Left ventricle myocardium inferior (tissue), 1 donor: Measurements from ENCODE around the gene IL24. TPM values are rescaled to one million over a fixed set of nuclear protein-coding genes. Genes with fewer than 3 reads are reported as not detected.

Source experiments
- DNase-seq: peaks from one replicate; pipeline ENCODE4 v3.0.0-alpha.2; 2020
- H3K27ac ChIP-seq: fragments of 200-600 bp; replicated peaks from 2 replicates; pipeline ENCODE4 v1.8.0; 2021
- H3K27me3 ChIP-seq: fragments of 200-600 bp; 2 replicates; pipeline ENCODE4 v1.8.0; 2021; ENCODE audit warnings: low read depth
- H3K36me3 ChIP-seq: fragments of 200-600 bp; 2 replicates; pipeline ENCODE4 v1.8.0; 2021
- H3K4me1 ChIP-seq: fragments of 200-600 bp; 2 replicates; pipeline ENCODE4 v1.8.0; 2021
- H3K4me3 ChIP-seq: fragments of 200-600 bp; 2 replicates; pipeline ENCODE4 v1.8.0; 2021; ENCODE audit warnings: mild to moderate bottlenecking, moderate library complexity
- H3K9me3 ChIP-seq: fragments of 200-600 bp; replicated peaks from 2 replicates; pipeline ENCODE4 v1.8.0; 2021
- intact Hi-C: fragments of 100-400 bp; cut with micrococcal nuclease; formaldehyde crosslinking; loops from one replicate; pipeline ENCODE4 v1.11.0; 2022
- total RNA-seq: library from RNA; stranded (reverse); fragmentation: NEBNext Ultra II Directional; extraction: Animal tissue kit (Norgen Biotek cat#: 25700); gene quantifications from one replicate; pipeline ENCODE4 v1.2.1, GENCODE V29; 2021
- TF ChIP-seq, protein P1 (sequence below): fragments of 200-600 bp; IDR thresholded peaks from 2 replicates; pipeline ENCODE4 v1.8.0; 2021; ENCODE audit warnings: antibody characterized with exemption, mild to moderate bottlenecking, borderline replicate concordance
- donor health status: DM: no; HTN: yes; CAD: no; lungs with severe emphysema.

Gene IL24
- total RNA-seq, 1 donor from 2014 or later = not detected

- TF ChIP-seq, protein P1, sequence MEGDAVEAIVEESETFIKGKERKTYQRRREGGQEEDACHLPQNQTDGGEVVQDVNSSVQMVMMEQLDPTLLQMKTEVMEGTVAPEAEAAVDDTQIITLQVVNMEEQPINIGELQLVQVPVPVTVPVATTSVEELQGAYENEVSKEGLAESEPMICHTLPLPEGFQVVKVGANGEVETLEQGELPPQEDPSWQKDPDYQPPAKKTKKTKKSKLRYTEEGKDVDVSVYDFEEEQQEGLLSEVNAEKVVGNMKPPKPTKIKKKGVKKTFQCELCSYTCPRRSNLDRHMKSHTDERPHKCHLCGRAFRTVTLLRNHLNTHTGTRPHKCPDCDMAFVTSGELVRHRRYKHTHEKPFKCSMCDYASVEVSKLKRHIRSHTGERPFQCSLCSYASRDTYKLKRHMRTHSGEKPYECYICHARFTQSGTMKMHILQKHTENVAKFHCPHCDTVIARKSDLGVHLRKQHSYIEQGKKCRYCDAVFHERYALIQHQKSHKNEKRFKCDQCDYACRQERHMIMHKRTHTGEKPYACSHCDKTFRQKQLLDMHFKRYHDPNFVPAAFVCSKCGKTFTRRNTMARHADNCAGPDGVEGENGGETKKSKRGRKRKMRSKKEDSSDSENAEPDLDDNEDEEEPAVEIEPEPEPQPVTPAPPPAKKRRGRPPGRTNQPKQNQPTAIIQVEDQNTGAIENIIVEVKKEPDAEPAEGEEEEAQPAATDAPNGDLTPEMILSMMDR = no peak
- intact Hi-C loops = no loop called here
- peaks cover 5% of the 10 kb centered on the region for H3K27me3 ChIP-seq
- peaks cover 6% of the 10 kb centered on the region for H3K4me1 ChIP-seq
- no peak overlapping the region for H3K27ac ChIP-seq
- no peaks in the 10 kb centered on the region for H3K36me3 ChIP-seq
- H3K9me3 ChIP-seq = no peaks in the 10 kb centered on the region
- H3K4me3 ChIP-seq = no peak overlapping the region
- DNase-seq = no peak
Observed at GRCh38 chr1:206868264-206868663, 29.0 kb upstream of the IL24 start.

DNA sequence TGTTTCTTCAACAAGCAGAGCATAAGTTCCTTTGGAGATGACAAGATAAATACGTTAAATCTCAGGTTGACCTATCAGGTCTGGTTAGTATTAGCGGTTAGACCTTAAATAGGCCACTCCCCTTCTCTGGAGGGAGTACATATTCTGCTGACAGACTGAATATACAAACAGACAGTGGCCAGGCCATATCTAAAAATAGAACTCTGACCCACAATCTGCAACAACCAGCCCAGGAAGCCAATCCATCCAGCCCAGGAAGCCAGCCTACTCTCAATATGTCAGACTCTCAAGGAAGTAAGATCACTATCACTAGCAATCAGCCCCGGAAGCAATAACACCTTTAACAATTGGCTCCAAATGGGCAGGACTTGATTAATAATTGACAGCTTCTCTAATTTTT, 25.1 kb upstream of the IL24 start:
- H3K9me3 ChIP-seq = peaks cover 12% of the 10 kb centered on the region
- H3K27ac ChIP-seq = peak overlapping the region; percentile 40
- no peak for DNase-seq
- TF ChIP-seq, protein P1 = no peak
- intact Hi-C loops = no loop called here
- no peaks in the 10 kb centered on the region for H3K36me3 ChIP-seq
- H3K27me3 ChIP-seq = peaks cover 3% of the 10 kb centered on the region
- H3K4me1 ChIP-seq = peaks cover 6% of the 10 kb centered on the region
- H3K4me3 ChIP-seq = no peak overlapping the region

DNA sequence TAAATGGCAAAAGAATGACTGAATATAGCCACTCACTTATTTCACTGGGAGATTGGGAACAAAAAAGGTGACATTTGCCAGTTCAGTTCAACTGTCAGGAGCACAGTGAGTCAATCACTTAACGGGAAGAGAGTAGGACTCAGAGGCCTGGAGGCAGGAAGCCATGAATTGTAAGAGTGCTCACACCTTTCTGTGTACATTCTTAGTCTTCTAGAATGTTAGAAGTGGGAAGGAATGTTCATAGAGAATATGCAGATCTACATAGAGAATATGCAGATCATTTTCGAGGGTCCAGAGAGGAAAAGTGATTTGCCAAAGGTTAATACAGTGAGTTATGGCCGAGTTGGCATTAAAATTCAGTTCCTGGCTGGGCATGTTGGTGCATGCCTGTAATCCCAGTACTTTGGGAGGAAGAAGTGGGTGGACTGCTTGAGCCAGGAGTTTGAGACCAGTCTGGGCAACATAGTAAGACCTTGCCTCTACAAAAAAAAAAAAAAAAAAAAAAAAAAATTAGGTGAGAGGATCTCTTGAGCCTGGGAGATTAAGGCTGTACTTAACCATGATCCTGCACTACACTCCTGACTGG, 23.5 kb upstream of the IL24 start:
- no peak overlapping the region for H3K27ac ChIP-seq
- no peaks in the 10 kb centered on the region for H3K27me3 ChIP-seq
- peaks cover 26% of the 10 kb centered on the region for H3K9me3 ChIP-seq
- no peaks in the 10 kb centered on the region for H3K36me3 ChIP-seq
- H3K4me3 ChIP-seq = no peak overlapping the region
- TF ChIP-seq, protein P1 = no peak
- peaks cover 6% of the 10 kb centered on the region for H3K4me1 ChIP-seq
- intact Hi-C loops = no loop called here
- no peak for DNase-seq

DNA sequence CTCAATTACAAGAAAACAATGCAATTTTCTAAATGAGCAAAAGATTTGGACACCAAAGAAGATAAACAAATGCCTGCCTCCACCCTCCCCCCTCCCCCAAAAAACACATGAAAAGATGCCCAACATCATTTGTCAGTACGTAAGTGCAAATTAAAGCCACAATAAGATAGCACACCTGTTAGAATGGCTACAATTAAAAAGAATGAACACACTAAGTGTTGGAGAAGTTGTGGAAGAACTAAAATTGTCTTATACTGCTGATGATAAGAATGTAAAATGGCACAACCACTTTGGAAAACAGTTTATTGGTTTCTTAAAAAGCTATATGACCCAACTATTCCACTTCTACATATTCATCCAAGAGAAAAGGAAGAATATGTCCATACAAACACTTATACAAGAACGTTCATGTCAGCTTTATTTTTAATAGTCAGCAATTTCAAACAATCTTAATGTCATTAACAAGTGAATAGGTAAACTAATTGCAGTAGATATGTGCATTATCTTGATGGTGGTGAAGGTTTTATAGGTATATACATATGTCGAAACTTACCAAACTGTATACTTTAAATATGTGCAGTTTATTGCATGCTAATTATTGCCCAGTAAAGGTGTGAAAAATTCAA, 21.4 kb upstream of the IL24 start:
- H3K36me3 ChIP-seq = no peaks in the 10 kb centered on the region
- H3K4me3 ChIP-seq = no peak overlapping the region
- intact Hi-C loops = no loop called here
- H3K9me3 ChIP-seq = peaks cover 35% of the 10 kb centered on the region
- H3K27ac ChIP-seq = no peak overlapping the region
- no peaks in the 10 kb centered on the region for H3K27me3 ChIP-seq
- DNase-seq = no peak
- TF ChIP-seq, protein P1 = no peak
- peaks cover 6% of the 10 kb centered on the region for H3K4me1 ChIP-seq

GRCh38 chr1:206878456-206878855, 18.8 kb upstream of the IL24 start:
- TF ChIP-seq, protein P1 = no peak
- Histone ChIP-seq H3K27me3 (no peaks in the 10 kb centered on the region), H3K36me3 (no peaks in the 10 kb centered on the region), H3K27ac (no peak overlapping the region), H3K4me3 (no peak overlapping the region), H3K9me3 (peaks cover 35% of the 10 kb centered on the region), H3K4me1 (no peaks in the 10 kb centered on the region)
- no peak for DNase-seq
- intact Hi-C loops = no loop called here
